ENCODE results near the gene HDAC4. TPM values are rescaled to one million over a fixed set of nuclear protein-coding genes. Genes with fewer than 3 reads are reported as not detected.

HDAC4 gene
- total RNA-seq, 1 experiment from 2014 or later: 11.3 TPM

- H3K9me3 ChIP-seq (replicated peaks): no peaks in the 10 kb centered on the region
- no peak overlapping the region for H3K4me3 ChIP-seq
- DNase-seq: no peak
- peaks cover 14% of the 10 kb centered on the region; the same call in 1 of the 2 replicates for H3K36me3 ChIP-seq
- H3K27me3 ChIP-seq: no peaks in the 10 kb centered on the region
- H3K4me1 ChIP-seq: no peaks in the 10 kb centered on the region
- no peak overlapping the region for H3K27ac ChIP-seq
Observed at GRCh38 chr2:239188536-239188935, 212.3 kb downstream of the HDAC4 start.

DNA sequence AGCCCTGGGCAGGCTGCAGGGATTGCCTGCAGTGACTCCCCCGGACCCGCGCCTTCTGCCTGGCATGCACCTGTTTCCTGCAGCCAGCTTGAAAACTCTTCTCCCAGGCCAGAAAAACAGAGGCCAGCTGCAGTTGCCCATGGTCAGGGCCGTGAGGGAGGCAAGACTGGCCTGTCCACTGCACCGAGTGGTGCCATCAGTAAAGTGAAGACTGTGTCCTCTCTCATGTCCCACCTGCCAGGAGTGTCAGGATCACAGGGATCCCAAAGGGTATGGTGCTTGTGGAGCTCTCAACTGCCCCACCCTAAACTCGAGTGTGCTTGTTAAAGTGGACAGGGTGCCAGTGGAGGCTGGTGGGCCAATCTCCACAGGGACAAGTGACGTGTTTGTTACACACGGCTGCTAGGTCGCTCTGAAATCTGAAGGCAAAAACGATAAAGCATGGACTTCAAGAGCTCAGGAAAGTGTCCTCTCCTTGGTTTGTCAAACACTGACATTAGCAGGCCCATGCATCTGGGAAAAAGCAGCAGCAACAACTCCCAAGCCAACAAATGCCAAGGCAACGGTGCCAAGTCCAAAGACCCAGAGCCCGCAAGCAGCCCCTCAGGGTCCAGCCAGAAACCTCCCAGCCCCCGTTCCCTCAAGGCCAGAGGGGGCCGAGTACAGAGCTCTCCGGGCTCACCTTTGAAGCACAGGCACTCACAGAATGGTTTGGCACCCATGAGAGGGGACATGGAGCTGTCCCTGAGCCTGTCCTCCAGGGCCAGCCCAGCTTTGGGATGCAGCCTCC is 213.2 kb downstream of the HDAC4 start:
- no peaks in the 10 kb centered on the region for H3K4me1 ChIP-seq
- no peak for DNase-seq
- H3K9me3 ChIP-seq (replicated peaks): no peaks in the 10 kb centered on the region
- H3K27me3 ChIP-seq: no peaks in the 10 kb centered on the region
- peaks cover 14% of the 10 kb centered on the region; the same call in 1 of the 2 replicates for H3K36me3 ChIP-seq
- no peak overlapping the region for H3K27ac ChIP-seq
- H3K4me3 ChIP-seq: no peak overlapping the region

GRCh38 chr2:239186516-239187357 is 214.1 kb downstream of the HDAC4 start:
- no peaks in the 10 kb centered on the region for H3K27me3 ChIP-seq
- no peaks in the 10 kb centered on the region for H3K9me3 ChIP-seq (replicated peaks)
- no peaks in the 10 kb centered on the region for H3K4me1 ChIP-seq
- no peak overlapping the region for H3K4me3 ChIP-seq
- H3K36me3 ChIP-seq: peaks cover 14% of the 10 kb centered on the region; the same call in 1 of the 2 replicates
- no peak overlapping the region for H3K27ac ChIP-seq
- no peak for DNase-seq

- H3K4me3 ChIP-seq: no peak overlapping the region
- no peaks in the 10 kb centered on the region for H3K9me3 ChIP-seq (replicated peaks)
- H3K27me3 ChIP-seq: no peaks in the 10 kb centered on the region
- H3K4me1 ChIP-seq: no peaks in the 10 kb centered on the region
- H3K36me3 ChIP-seq: peaks cover 14% of the 10 kb centered on the region; the same call in 1 of the 2 replicates
- DNase-seq: no peak
- H3K27ac ChIP-seq: no peak overlapping the region
Observed at GRCh38 chr2:239184968-239185903, 215.6 kb downstream of the HDAC4 start.

DNA sequence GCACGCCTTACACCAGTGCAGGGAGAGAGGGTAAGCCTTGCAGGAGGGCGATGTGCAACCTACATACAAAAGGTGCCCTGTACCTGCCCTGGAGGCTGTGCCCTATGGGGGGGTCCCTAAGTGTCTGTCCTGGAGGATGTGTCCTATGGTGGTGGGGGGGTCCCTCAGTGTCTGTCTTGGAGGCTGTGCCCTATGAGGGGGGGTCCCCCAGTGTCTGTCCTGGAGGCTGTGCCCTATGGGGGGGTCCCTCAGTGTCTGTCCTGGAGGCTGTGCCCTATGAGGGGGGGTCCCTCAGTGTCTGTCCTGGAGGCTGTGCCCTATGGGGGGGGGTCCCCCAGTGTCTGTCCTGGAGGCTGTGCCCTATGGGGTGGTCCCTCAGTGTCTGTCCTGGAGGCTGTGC is 216.6 kb downstream of the HDAC4 start:
- H3K9me3 ChIP-seq (replicated peaks): no peaks in the 10 kb centered on the region
- no peaks in the 10 kb centered on the region for H3K4me1 ChIP-seq
- H3K4me3 ChIP-seq: no peak overlapping the region
- no peak overlapping the region for H3K27ac ChIP-seq
- peaks cover 11% of the 10 kb centered on the region; the same call in 1 of the 2 replicates for H3K36me3 ChIP-seq
- no peak for DNase-seq
- H3K27me3 ChIP-seq: no peaks in the 10 kb centered on the region

DNA sequence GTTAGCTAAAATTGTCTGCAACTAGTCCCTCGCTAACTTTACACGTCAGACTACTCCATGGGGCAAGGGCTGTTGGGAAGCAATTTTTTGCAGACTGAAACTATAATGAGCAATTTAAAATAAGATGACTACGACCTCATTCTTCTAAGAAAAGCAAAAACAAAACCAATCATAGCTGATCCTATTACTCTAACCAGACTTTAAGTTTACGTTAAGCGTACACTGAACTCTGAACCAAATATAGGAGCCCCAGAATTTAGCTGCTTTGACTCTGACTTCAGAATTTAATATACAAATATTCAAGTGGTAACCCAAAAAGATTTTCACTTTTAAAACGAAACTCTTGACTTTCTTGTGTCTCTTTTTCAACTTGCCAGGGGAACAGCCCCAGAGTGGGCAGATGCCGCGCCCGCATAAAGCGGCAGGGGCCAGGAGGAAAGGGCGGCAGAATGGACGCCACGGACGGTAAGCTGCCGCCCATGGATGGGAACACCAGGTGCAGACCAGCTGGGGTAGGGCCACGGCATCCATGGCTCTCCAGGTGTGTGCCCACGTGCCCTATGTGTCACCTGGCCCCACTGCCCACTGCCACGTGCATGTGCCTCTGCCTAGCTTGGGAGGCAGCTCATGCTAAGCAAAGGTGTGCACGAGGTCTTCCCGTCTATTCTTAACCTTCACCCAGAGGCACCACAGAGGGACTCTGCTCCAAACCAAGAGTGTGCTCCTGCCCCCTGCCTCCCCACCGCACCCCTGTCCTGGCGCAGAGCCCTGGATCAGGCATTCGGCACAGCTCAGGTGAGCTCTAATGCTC is 217.6 kb downstream of the HDAC4 start:
- Histone ChIP-seq H3K27me3 (no peaks in the 10 kb centered on the region), H3K4me1 (no peaks in the 10 kb centered on the region), H3K9me3 (replicated peaks) (no peaks in the 10 kb centered on the region), H3K36me3 (peaks cover 1% of the 10 kb centered on the region; the same call in 1 of the 2 replicates), H3K27ac (no peak overlapping the region), H3K4me3 (no peak overlapping the region)
- no peak for DNase-seq

- DNase-seq: no peak
- H3K36me3 ChIP-seq: no peaks in the 10 kb centered on the region
Observed at GRCh38 chr2:239181903-239182581, 218.8 kb downstream of the HDAC4 start.

GRCh38 chr2:239181074-239181902 is 219.5 kb downstream of the HDAC4 start:
- DNase-seq: no peak

More at GRCh38 chr2:239181903-239182581, 218.8 kb downstream of the HDAC4 start:
- H3K4me3 ChIP-seq: no peak overlapping the region
- H3K4me1 ChIP-seq: no peaks in the 10 kb centered on the region
- no peaks in the 10 kb centered on the region for H3K9me3 ChIP-seq (replicated peaks)
- H3K27ac ChIP-seq: no peak overlapping the region
- no peaks in the 10 kb centered on the region for H3K27me3 ChIP-seq

DNA sequence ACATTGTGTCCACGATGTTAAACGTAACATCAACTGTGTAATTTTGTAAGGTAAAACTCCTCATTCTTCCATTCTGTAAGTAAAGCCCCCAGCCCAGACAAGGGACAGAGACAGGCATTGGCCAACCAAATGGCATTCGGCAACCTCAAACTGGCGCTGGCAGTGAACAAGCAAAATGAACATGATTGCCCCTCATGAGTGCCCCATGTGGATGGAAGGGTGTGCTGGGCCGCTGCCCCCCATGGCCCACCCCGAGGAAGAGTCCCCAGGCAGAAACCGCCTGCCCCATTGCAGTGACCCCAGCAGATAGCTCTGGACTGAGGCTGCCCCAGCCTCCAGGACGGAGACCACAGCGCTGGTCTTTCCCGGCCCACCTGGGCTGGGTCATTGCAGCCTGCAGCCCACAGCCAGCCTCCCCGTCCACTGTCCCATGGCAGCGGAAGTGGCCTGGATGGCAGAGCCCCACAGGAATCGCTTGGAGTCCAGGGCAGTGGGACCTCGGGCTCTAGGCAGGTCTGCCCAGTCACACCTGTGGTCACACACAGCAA is 220.2 kb downstream of the HDAC4 start:
- Histone ChIP-seq H3K36me3 (no peaks in the 10 kb centered on the region), H3K27me3 (no peaks in the 10 kb centered on the region), H3K9me3 (replicated peaks) (no peaks in the 10 kb centered on the region), H3K4me1 (no peaks in the 10 kb centered on the region), H3K4me3 (no peak overlapping the region), H3K27ac (no peak overlapping the region)
- DNase-seq: no peak

More at GRCh38 chr2:239181074-239181902, 219.5 kb downstream of the HDAC4 start:
- H3K27ac ChIP-seq: no peak overlapping the region
- no peaks in the 10 kb centered on the region for H3K4me1 ChIP-seq
- H3K27me3 ChIP-seq: no peaks in the 10 kb centered on the region
- H3K9me3 ChIP-seq (replicated peaks): no peaks in the 10 kb centered on the region
- H3K36me3 ChIP-seq: no peaks in the 10 kb centered on the region
- H3K4me3 ChIP-seq: no peak overlapping the region

GRCh38 chr2:239179851-239180371 is 220.9 kb downstream of the HDAC4 start:
- H3K4me3 ChIP-seq: no peak overlapping the region
- no peaks in the 10 kb centered on the region for H3K36me3 ChIP-seq
- H3K9me3 ChIP-seq (replicated peaks): no peaks in the 10 kb centered on the region
- no peaks in the 10 kb centered on the region for H3K27me3 ChIP-seq
- H3K4me1 ChIP-seq: no peaks in the 10 kb centered on the region
- no peak overlapping the region for H3K27ac ChIP-seq
- no peak for DNase-seq

- Histone ChIP-seq H3K9me3 (replicated peaks) (peaks cover 5% of the 10 kb centered on the region; the same call in 1 of the 2 replicates), H3K27ac (no peak overlapping the region), H3K4me1 (no peaks in the 10 kb centered on the region), H3K36me3 (peaks cover 6% of the 10 kb centered on the region; the same call in 1 of the 2 replicates), H3K4me3 (no peak overlapping the region), H3K27me3 (no peaks in the 10 kb centered on the region)
- no peak for DNase-seq
Observed at GRCh38 chr2:239178954-239179353, 221.9 kb downstream of the HDAC4 start.

DNA sequence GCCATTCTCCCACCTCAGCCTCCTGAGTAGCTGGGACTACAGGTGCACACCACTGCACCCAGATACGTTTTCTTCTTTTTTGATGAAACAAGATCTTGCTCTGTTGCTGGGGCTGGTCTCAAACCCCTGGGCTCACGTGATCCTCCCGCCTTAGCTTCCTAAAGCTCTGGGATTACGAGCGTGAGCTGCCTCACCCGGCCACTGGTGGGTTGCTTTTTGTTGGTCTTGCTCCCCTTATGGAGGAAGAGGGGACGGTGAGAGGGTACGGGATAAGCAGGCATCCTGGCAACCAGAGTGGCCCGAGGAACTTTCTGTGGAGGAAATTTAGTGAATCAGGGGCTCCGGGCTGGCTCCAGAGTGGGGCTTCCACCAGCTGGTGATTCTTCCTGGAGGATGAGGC is 222.3 kb downstream of the HDAC4 start:
- Histone ChIP-seq H3K9me3 (replicated peaks) (peaks cover 6% of the 10 kb centered on the region; the same call in 1 of the 2 replicates), H3K4me1 (no peaks in the 10 kb centered on the region), H3K4me3 (no peak overlapping the region), H3K36me3 (peaks cover 6% of the 10 kb centered on the region; the same call in 1 of the 2 replicates), H3K27me3 (no peaks in the 10 kb centered on the region), H3K27ac (no peak overlapping the region)
- DNase-seq: no peak

Measured in SJCRH30 (cell line).